CD4-positive, alpha-beta T cell (primary cell): Measurements from ENCODE around the gene RPS6KA2. TPM values are rescaled to one million over a fixed set of nuclear protein-coding genes. Genes with fewer than 3 reads are reported as not detected.

Source experiments
- ATAC-seq: fragments of 200-7000 bp; cut with Tn5 transposase; one replicate; pipeline ENCODE4 v1.10.0; 2022; ENCODE audit warnings: mild to moderate bottlenecking; ENCODE audit not compliant: poor library complexity
- CTCF ChIA-PET: fragments of 350-600 bp; sonication (Branson Sonifier 250); formaldehyde crosslinking; loops from one replicate; lab custom pipeline; 2021; ENCODE audit warnings: antibody characterized with exemption, inconsistent platforms; lab: Charles Lee
- POLR2A ChIA-PET: fragments of 350-600 bp; sonication (Branson Sonifier 250); formaldehyde crosslinking; loops from one replicate; lab custom pipeline; 2021; ENCODE audit warnings: antibody characterized with exemption, inconsistent platforms; lab: Charles Lee
- DNase-seq, 14 experiments: peaks; one replicate each; pipeline ENCODE4 v3.0.0-alpha.2; 2013 to 2020; ENCODE audit warnings: mixed read lengths in 2 of 14
- H3K27ac ChIP-seq, 2 donors: one replicate each; pipeline versions ENCODE4 v1.5.1 to v1.7.0; 2013; ENCODE audit warnings: low read length in 2 of 2, low read depth in 1 of 2, mild to moderate bottlenecking in 1 of 2
- H3K27me3 ChIP-seq, 2 experiments: 1 replicate in 1 of 2; 2 replicates in 1 of 2; pipeline versions ENCODE4 v1.6.1 to v1.7.0; 2013; ENCODE audit warnings: low read length in 2 of 2, control low read depth in 1 of 2, mild to moderate bottlenecking in 1 of 2, moderate library complexity in 1 of 2; ENCODE audit not compliant: insufficient read depth in 2 of 2, control insufficient read depth in 1 of 2
- H3K36me3 ChIP-seq: one replicate; pipeline ENCODE4 v1.6.1; 2013; ENCODE audit warnings: low read length, control low read depth; ENCODE audit not compliant: insufficient read depth
- H3K4me1 ChIP-seq: one replicate; pipeline ENCODE4 v1.6.1; 2013; ENCODE audit warnings: low read length, control low read depth; ENCODE audit not compliant: insufficient read depth
- H3K4me3 ChIP-seq: one replicate; pipeline ENCODE4 v1.5.1; 2013; ENCODE audit warnings: mild to moderate bottlenecking, low read length, moderate library complexity
- H3K9me3 ChIP-seq, 2 experiments: 1 replicate in 1 of 2; 2 replicates in 1 of 2; pipeline versions ENCODE4 v1.6.1 to v1.7.0; 2013; ENCODE audit warnings: low read length in 2 of 2, mild to moderate bottlenecking in 2 of 2, control low read depth in 1 of 2, moderate library complexity in 1 of 2; ENCODE audit not compliant: control insufficient read depth in 1 of 2, insufficient read depth in 1 of 2
- H3K27ac Mint-ChIP-seq: one replicate; pipeline ENCODE4 v1.8.0; 2020; ENCODE audit warnings: mixed read lengths
- H3K27me3 Mint-ChIP-seq: one replicate; pipeline ENCODE4 v1.8.0; 2021; ENCODE audit warnings: mixed read lengths
- H3K36me3 Mint-ChIP-seq: one replicate; pipeline ENCODE4 v1.8.0; 2021; ENCODE audit warnings: low read depth, mixed read lengths
- H3K4me1 Mint-ChIP-seq: one replicate; pipeline ENCODE4 v1.8.0; 2021; ENCODE audit warnings: low read depth, mixed read lengths
- H3K4me3 Mint-ChIP-seq: one replicate; pipeline ENCODE4 v1.8.0; 2020; ENCODE audit warnings: mild to moderate bottlenecking, mixed read lengths
- H3K9me3 Mint-ChIP-seq: one replicate; pipeline ENCODE4 v1.8.0; 2020; ENCODE audit warnings: mixed read lengths
- CTCF ChIP-seq: fragments of 200-600 bp; IDR thresholded peaks from one replicate; pipeline ENCODE4 v1.8.0; 2022; ENCODE audit warnings: antibody characterized with exemption, mild to moderate bottlenecking
- intact Hi-C, 2 experiments: fragments of 100-400 bp; cut with DNase I in 1 of 2; cut with micrococcal nuclease in 1 of 2; formaldehyde crosslinking; loops; one replicate each; pipeline versions ENCODE4 v1.15.1 to v1.9.0; 2023 to 2025; cut with DNase I, micrococcal nuclease
- total RNA-seq, 174 experiments: library from RNA in 2 of 174; stranded (reverse) in 2 of 174; gene quantifications; one replicate each; pipeline ENCODE4 v1.2.3 and lab custom pipeline; 2021 to 2026

The RPS6KA2 gene
- total RNA-seq, 2 experiments from 2014 or later = 5.6 to 6.2 TPM

GRCh38 chr6:166650824-166651807, 24.1 kb upstream of the RPS6KA2 start:
- no peak overlapping the region for H3K27ac Mint-ChIP-seq
- H3K4me1 Mint-ChIP-seq = no peaks in the 10 kb centered on the region
- TF ChIP-seq CTCF = no peak
- H3K27ac ChIP-seq = no peak overlapping the region
- no peaks in the 10 kb centered on the region for H3K36me3 ChIP-seq
- intact Hi-C loops = no loop called here
- no peak for ATAC-seq
- H3K27me3 Mint-ChIP-seq = no peaks in the 10 kb centered on the region
- peaks cover 0 to 2% of the 10 kb centered on the region in 2 experiments for H3K9me3 ChIP-seq
- H3K4me3 ChIP-seq = no peak overlapping the region
- H3K27me3 ChIP-seq = no peaks in the 10 kb centered on the region
- no peaks in the 10 kb centered on the region for H3K9me3 Mint-ChIP-seq
- H3K4me1 ChIP-seq = no peaks in the 10 kb centered on the region
- DNase-seq = no peak
- POLR2A ChIA-PET = no interaction called here
- H3K36me3 Mint-ChIP-seq = no peaks in the 10 kb centered on the region
- no peak overlapping the region for H3K4me3 Mint-ChIP-seq
- CTCF ChIA-PET = no interaction called here

GRCh38 chr6:166650047-166650446, 23.0 kb upstream of the RPS6KA2 start:
- no peak overlapping the region for H3K27ac Mint-ChIP-seq
- H3K4me3 ChIP-seq = no peak overlapping the region
- no peaks in the 10 kb centered on the region for H3K36me3 Mint-ChIP-seq
- no peak overlapping the region for H3K4me3 Mint-ChIP-seq
- ChIA-PET POLR2A (no interaction called here), CTCF (no interaction called here)
- no peaks in the 10 kb centered on the region for H3K27me3 Mint-ChIP-seq
- H3K4me1 ChIP-seq = no peaks in the 10 kb centered on the region
- no peak for TF ChIP-seq CTCF
- H3K36me3 ChIP-seq = no peaks in the 10 kb centered on the region
- no peaks in the 10 kb centered on the region for H3K9me3 Mint-ChIP-seq
- no peaks in the 10 kb centered on the region for H3K4me1 Mint-ChIP-seq
- ATAC-seq (no peak), DNase-seq (no peak)
- no peak overlapping the region for H3K27ac ChIP-seq
- H3K9me3 ChIP-seq = peaks cover 0 to 2% of the 10 kb centered on the region in 2 experiments
- intact Hi-C loops = no loop called here
- H3K27me3 ChIP-seq = no peaks in the 10 kb centered on the region

- Histone ChIP-seq H3K4me1 (no peaks in the 10 kb centered on the region), H3K36me3 (no peaks in the 10 kb centered on the region), H3K4me3 (no peak overlapping the region), H3K9me3 (peaks cover 2 to 4% of the 10 kb centered on the region in 2 experiments), H3K27ac (no peak overlapping the region), H3K27me3 (no peaks in the 10 kb centered on the region)
- ChIA-PET POLR2A (no interaction called here), CTCF (no interaction called here)
- DNase-seq (no peak), ATAC-seq (no peak)
- TF ChIP-seq CTCF = no peak
- no peak overlapping the region for H3K27ac Mint-ChIP-seq
- peaks cover 2% of the 10 kb centered on the region for H3K9me3 Mint-ChIP-seq
- no peaks in the 10 kb centered on the region for H3K27me3 Mint-ChIP-seq
- no peak overlapping the region for H3K4me3 Mint-ChIP-seq
- no peaks in the 10 kb centered on the region for H3K36me3 Mint-ChIP-seq
- H3K4me1 Mint-ChIP-seq = no peaks in the 10 kb centered on the region
- intact Hi-C loops = no loop called here
Observed at GRCh38 chr6:166648846-166649245, 21.8 kb upstream of the RPS6KA2 start.
